ENCODE results near the gene ZBTB7A.

The ZBTB7A gene

DNA sequence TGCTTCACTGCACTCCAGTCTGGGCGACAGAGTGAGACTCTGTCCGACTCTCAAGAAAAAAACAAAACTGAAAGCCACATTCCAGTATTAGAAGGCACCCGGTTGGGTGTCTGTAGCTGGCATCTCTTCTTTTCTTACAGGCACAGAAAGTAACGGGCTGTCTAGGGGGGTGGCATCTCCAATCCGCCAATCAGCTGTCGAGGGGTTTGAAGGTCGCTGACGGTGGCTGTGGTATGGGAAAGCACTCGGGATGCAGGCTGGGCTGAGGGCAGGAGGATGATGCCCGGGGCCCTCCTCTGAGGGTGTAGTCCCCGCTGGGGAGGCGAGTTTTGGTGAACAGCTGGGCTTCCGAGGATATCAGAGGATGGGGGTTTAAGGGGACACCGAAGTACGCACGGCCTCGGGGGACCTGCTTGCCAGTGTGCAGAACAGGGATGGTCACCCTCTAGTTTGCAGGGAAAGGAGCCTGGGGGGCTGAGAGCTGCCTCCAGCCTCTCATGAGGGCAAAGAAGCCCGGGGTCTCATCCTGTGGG lies 27.0 kb upstream of the ZBTB7A start:
- no peak for DNase-seq

- DNase-seq, result no peak
Observed at GRCh38 chr19:4090356-4091220, 23.9 kb upstream of the ZBTB7A start.

- no peak for DNase-seq
Observed at GRCh38 chr19:4089946-4090345, 23.2 kb upstream of the ZBTB7A start.

- DNase-seq, result peak; percentile 26
Observed at GRCh38 chr19:4089400-4089908, 22.8 kb upstream of the ZBTB7A start.

DNA sequence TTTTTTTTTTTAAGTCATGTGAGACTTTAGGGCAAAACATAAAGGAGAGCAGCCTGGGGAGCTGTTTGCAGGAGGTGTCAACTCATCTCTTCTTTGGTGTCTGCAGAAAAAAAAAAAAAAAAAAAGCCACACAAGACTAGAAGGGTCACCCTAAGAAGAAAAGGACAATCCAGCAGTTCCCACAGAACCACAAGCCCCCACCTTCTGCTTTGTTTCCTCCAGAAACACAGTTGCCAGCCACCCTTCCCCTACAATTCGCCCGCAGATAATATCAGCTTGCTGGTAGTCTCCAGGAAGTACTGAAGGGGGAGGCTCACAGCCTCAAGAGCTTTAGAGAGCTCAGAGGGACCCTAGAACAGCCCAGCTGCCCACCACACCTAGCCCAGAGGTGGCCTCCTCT lies 22.3 kb upstream of the ZBTB7A start:
- no peak for DNase-seq

- no peak for DNase-seq
Observed at GRCh38 chr19:4087787-4088679, 21.3 kb upstream of the ZBTB7A start.

GRCh38 chr19:4086411-4086867 lies 19.7 kb upstream of the ZBTB7A start:
- DNase-seq, result no peak

DNA sequence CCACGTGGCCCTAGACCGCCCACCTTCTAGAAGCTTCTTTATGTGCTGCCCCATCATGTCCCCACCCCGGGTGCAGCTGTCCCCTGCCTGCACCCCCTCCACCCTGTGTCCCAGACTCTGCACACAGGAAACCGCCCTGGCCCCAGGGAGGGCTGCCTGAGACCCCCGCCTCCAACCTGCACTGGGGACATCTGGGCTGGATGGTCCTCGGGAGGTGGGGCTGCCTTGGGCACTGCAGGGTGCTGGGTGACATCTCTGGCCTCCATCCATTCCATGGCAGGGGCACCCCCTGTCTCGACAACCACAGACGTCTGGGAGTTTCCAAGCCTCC lies 17.8 kb upstream of the ZBTB7A start:
- no peak for DNase-seq

DNA sequence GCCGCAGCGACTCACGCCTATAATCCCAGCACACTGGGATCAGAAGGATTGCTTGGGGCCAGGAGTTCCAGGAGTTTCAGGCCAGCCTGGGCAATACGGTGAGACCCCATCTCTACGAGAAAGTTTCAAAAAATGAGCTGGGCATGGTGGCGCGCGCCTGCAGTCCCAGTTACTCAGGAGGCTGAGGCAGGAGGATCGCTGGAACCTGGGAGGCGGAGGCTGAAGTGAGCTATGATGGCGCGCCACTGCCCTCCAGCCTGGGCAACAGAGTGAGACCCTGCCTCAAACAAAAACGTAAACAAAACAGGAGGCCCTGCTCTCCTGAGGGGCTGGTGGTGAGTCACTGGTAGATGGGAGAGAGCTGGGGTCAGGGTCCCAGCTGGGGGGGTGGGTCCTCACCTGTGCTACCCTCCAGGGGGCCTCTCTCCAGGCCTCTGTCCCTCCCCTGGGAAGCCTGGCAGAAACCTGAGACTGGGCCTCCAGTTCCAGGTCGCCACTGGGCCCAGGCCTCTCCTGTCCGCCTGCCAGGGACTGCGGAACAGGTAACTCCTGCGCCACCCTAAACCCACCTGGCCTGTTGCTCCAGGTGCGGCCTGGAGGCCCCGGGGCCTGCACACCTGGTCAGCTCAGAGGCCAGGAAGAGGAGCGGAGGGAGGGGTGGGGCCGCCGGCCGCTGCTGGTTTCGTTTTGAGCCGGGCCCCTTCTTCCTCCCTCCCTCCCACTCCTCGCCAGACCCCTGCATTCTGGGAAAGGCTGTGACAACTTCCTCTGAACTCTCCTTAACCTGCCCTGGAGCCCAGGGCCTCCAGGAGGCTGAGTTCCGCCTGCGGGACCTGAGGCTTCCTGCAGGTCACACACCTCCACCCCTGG lies 17.2 kb upstream of the ZBTB7A start:
- no peak for DNase-seq

- DNase-seq, result no peak
Observed at GRCh38 chr19:4082172-4082571, 15.5 kb upstream of the ZBTB7A start.

- DNase-seq, result no peak
Observed at GRCh38 chr19:4081441-4082129, 14.9 kb upstream of the ZBTB7A start.

- no peak for DNase-seq
Observed at GRCh38 chr19:4080473-4080872, 13.8 kb upstream of the ZBTB7A start.

GRCh38 chr19:4077800-4078684 lies 11.3 kb upstream of the ZBTB7A start:
- DNase-seq, result no peak

DNA sequence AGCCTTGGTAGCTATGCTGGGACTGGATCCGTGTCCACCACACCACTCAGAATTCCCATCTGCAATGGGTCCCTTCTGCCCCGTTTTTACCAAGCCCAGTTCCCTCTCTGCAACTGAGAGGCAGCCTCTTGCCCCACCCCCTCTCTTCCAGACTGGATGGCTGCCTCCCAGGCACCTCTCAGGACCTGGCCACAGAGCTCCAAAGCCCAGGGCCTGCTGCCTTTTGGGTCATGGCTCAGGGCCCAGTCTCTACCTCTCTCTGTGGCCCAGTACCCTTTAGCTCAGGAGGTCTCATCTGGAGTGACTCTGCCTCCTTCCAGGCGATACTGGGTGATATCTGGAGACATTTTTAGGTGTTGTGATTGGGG lies 10.3 kb upstream of the ZBTB7A start:
- DNase-seq, result no peak

DNA sequence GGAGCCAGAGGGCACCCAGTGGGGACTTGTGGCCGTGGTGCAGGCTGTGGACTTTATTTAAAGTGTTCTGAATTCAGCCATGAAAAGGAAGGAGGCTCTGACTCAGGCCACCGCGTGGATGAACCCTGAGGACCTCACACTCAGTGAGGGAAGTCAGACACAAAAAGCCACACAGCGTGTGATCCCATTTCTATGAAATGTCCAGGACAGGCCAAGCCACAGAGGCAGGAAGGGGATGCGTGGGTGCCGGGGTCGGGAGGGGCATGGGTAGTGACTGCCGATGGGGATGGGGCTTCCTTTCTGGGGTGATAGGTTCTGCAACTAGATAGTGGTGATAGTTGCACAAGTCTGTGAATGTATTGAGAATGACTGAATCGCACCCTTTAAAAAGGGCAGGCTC lies 8.7 kb upstream of the ZBTB7A start:
- DNase-seq, result no peak

DNA sequence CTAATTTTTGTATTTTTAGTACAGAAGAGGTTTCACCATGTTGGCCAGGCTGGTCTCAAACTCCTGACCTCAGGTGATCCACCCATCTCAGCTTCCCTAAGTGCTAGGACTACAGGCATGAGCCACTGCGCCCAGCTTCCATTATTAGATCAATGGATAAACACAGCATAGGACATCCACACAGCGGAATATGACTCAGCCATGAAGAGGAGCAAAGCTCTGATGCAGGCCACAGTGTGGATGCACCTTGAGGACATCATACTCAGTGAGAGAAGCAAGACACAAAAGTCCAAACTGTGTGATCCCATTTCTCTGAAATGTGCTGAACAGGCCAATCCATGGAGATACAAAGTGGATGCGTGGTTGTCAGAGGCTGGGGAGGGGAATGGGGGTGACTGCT lies 4.9 kb upstream of the ZBTB7A start:
- DNase-seq, result no peak

DNA sequence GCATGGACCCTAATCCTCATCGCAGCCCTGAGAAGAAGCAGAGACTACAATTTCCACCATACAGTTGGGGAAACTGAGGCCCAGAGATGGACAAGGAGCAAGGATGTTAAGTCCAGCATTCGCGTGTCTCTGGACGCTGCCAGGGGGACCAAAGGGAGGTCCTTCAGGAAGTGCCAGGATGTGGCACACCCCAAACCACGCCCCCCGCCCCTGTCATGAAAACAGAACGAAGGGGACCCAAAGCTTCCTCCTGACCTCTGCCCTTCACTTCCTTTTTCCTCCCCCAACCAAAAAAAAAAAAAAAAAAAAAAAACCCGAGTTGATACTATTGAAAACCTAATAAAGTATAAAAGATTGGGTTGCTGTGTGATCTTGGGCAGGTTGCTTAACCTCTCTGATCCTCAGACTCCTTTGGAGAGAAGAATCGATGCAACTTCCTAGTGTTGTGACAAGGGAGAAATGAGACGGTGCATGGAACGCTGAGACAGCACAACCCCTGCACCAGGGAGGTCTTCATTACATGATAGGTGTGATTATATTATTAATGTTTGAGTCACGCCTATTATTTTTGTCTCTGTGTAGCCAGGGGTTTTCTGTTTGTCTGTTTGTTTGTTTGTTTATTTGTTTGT lies 2.7 kb upstream of the ZBTB7A start:
- no peak for DNase-seq

- DNase-seq, result no peak
Observed at GRCh38 chr19:4068047-4068966, 1.6 kb upstream of the ZBTB7A start.

DNA sequence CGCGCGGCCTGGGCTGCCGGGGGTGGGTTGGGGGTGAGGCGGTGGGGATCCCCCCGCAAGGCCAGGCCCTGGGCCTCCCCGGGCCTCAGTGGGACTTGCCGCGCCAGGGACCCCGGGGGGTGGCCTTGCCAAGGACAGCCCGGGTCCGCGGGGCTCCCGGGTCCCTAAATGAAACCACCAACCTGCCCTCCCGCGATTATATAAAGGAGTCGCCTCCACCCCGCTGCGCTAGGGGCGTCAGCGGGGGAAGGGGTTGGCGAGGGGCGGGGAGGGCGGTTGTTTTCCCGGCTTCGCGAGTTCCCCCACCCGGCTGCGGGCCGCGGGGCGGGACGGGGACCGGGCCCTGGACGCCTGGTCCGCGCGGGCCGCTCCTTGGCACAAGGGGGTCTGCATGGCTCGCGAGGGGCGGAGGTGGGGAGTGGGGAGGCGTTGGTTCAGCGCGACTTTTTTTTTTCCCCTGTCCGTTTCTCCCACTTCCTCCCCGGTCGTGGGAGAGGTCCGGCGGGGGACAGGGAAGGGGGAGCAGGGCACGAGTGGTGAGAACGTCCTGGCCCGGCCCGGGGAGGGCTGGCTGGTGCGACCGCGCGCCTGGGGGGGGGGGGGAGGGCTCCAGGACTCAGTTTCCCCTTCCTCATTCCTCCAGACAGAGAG lies 822 bp upstream of the ZBTB7A start:
- no peak for DNase-seq

Measured in stimulated activated CD4-positive, alpha-beta T cell treated with anti-CD3 and anti-CD28 coated beads, Interleukin-12 subunit alpha, Interleukin-12 subunit beta, amount 100 ng/mL, for 4 hours (primary cell).